ENCODE results near the gene OPA1.

- TF ChIP-seq, protein P1, sequence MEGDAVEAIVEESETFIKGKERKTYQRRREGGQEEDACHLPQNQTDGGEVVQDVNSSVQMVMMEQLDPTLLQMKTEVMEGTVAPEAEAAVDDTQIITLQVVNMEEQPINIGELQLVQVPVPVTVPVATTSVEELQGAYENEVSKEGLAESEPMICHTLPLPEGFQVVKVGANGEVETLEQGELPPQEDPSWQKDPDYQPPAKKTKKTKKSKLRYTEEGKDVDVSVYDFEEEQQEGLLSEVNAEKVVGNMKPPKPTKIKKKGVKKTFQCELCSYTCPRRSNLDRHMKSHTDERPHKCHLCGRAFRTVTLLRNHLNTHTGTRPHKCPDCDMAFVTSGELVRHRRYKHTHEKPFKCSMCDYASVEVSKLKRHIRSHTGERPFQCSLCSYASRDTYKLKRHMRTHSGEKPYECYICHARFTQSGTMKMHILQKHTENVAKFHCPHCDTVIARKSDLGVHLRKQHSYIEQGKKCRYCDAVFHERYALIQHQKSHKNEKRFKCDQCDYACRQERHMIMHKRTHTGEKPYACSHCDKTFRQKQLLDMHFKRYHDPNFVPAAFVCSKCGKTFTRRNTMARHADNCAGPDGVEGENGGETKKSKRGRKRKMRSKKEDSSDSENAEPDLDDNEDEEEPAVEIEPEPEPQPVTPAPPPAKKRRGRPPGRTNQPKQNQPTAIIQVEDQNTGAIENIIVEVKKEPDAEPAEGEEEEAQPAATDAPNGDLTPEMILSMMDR (IDR thresholded peaks at IDR 0.05), result no peak
- TF ChIP-seq POLR2AphosphoS5 (IDR thresholded peaks at IDR 0.05), result no peak
- no peak for TF ChIP-seq EP300 (IDR thresholded peaks at IDR 0.05)
Measured at GRCh38 chr3:193746832-193747231, 153.8 kb downstream of the OPA1 start.

All from sigmoid colon (tissue), 4 donors.